GM20431 (cell line): ENCODE data around the gene ALB.

Experiments used
- in situ Hi-C: fragments of 300-500 bp; cut with MseI, MboI; formaldehyde crosslinking; loops from one replicate; pipeline ENCODE4 v1.15.0; 2020; ENCODE audit warnings: low sequenced_read_pairs; ENCODE audit not compliant: unreplicated experiment

The ALB gene

DNA sequence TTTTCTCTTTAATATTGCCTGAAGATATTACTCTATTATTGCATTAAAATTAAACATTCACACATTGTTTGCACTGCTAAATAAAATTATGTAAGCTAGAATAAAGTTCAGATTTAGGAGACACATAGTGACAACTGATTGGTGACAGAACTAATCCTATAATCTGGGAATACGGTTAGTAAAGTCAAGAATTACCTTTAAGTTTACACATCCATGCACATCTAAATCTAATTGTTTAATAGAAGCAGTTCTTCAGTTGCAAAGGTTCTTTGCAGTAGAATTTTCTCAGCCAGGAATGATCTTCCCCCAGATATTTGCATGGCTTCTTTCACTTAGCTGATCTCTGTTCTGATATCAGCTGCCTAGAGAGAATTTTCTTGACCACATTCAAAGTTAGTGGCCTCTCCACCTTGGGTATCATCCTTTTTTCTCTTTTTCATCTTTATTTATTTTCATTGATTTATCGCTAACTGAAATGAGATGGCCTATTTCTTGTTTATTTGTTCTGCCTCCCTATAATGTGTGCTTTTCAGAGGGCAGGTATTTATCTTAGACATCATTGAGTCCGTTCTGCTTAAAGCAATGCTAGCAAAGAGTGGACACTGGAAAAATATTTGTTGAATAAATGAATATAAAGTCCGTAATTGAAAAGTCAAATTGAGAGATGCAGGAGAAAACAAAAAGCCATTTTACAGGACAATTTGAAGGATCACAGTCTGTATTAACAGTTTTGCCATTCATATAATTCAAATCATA is 44.5 kb downstream of the ALB start:
- in situ Hi-C loops = no loop called here

- in situ Hi-C loops = no loop called here
Observed at GRCh38 chr4:73450398-73451004, 46.4 kb downstream of the ALB start.

- in situ Hi-C loops = no loop called here
Observed at GRCh38 chr4:73451404-73451803, 47.3 kb downstream of the ALB start.

GRCh38 chr4:73451981-73452747 is 48.1 kb downstream of the ALB start:
- in situ Hi-C loops = no loop called here

DNA sequence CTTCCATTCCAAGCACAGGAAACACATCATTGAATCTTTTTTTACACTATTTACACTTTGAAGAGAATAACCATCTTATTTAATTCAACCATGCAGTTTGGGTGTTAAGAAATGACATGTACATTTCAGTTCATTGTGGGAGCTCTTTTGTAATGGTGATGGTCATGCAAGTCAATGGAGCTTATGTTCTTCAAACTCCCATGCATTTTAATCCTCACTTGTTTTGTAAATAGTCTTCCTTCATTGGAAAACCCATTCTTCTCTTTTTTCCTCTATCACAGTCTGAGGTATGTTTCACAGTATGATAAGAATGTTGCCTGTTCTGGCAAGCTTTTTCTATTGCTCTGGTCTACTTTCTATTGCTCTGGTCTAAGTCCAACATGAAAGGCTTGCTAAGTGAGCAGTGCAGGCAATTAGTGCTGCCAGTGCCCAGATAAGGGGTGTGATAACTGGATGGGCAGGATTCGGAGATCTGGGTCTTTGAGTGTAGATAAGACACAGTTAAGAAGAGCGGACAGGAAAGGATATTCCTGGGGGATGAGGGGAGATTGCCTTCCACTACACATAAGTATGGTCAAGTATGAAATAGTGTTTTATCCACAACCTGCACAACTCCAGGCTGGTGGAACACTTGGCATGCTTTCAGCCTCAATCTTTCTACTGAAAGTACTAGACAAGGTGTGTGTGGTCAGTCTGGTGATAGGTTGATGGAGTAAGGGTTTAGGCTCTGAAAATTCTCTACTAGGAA is 49.0 kb downstream of the ALB start:
- in situ Hi-C loops = no loop called here

DNA sequence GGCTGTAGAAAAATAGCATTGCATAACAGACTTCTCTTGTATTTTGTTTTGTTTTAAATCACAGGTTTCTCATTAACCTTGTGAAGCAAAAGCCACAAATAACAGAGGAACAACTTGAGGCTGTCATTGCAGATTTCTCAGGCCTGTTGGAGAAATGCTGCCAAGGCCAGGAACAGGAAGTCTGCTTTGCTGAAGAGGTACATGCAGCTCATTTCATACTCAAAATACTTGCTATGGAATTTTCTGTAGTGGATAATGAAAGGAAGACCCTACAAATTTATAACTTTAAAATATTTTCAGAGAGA is 49.6 kb downstream of the ALB start:
- in situ Hi-C loops = no loop called here

DNA sequence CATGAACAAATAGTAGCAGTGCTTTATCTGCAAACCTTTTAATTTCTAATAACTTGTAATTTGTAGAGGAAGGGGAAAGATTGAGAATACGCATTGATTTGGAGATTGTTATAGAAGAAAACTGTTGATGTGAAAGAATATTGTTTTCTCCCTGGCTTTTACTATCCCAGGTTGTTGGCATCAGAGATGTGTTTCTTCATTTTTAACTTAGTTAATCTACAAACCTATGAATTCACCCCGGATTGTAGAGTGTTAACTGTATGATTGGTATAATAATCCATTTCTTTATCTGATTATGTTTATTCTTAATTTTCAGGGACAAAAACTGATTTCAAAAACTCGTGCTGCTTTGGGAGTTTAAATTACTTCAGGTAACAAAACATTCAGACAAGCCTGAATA is 50.8 kb downstream of the ALB start:
- in situ Hi-C loops = no loop called here

DNA sequence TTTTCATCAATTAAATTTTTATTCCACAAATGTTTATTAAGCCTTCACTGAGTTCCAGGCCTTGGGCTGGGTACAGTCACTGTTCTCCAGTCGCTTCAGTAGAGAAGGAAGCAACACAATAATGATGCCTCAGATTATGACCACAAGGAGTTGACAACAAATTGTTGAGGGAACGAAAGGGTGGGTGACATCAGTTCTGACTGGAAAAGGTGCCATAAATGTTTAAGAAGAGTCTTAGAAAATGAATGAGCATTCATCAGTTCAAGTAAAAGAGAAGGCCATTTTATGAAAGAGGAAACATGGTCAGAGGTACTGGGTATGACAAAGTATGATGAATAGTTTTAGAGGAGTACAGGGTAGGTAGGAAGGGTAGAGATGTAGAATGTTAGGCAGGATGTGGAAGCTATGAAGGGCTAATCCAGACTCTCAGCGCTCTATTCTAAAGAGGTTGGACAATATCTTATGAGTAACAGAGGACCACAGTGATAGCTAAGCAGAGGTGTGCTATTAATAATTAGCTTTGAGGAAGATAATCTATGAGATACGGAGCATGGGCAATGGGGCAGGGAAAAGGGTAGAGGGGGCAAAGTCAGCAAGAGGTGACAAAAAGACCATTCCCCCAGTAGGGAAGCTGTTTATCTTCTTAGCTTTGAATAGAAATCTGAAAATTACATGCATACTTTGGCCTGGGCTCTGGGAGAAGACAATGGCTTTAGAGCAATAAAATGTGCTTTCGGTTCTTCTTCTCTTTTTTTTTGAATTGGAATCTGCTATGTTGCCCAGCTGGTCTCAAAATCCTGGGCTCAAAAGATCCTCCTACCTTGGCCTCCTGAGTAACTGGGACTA is 52.3 kb downstream of the ALB start:
- in situ Hi-C loops = no loop called here

GRCh38 chr4:73458184-73459047 is 54.3 kb downstream of the ALB start:
- in situ Hi-C loops = no loop called here

DNA sequence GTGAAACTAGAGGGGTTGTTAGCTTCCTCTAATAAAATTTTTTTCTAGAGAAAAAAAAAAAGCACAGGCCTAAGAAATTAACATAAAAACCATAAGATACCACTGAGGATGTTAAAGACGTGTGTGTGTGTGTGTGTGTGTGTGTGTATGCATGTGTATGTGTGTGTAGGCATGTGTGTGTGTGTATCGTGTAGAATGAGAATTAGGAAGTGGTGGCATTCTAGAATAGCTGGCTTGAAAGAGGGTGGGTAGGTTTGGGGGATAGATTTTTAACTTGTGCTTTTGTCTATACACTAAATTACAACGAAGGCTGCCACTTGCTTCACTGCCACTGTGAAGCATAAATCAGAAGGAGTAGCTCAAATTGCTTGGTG is 54.9 kb downstream of the ALB start:
- in situ Hi-C loops = no loop called here

DNA sequence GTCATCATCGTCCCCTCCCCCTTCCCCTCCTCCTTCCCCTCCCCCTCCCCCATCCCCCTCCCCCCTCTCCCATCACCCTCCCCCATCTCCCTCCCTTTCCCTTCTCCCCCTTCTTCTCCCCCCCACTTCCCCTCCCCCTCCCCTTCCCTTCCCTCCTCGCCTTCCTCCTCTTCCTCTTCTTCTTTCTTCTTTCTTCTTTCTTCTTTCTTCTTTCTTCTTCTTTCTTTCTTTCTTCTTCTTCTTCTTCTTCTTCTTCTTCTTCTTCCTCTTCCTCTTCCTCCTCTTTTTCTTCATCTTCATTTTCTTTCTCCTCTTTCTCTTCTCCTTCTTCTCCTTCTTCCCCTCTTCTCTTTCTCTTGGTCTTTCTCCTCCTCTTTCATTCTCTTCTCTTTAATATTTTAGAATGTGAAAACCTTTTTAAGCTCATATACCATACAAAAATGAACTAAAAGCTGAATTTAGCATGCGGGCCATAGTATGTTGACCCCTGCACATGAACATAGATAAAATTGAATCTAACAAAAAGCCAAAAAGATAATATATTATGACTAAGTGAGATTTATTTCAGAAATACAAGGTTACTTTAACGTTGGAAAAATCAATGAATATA is 56.9 kb downstream of the ALB start:
- in situ Hi-C loops = no loop called here

- in situ Hi-C loops = no loop called here
Observed at GRCh38 chr4:73468170-73468569, 64.1 kb downstream of the ALB start.

- in situ Hi-C loops = no loop called here
Observed at GRCh38 chr4:73470728-73471127, 66.6 kb downstream of the ALB start.
